UCSD-AML1 (cell line): ENCODE results near the gene PWP1.
"Not testable (repeated sequence)": the region's sequence is repeated elsewhere in the genome, so short reads cannot be mapped to it uniquely, and the experiment has no call there.

Source experiments
- DNase-seq: peaks from one replicate; lab custom pipeline; 2025; ENCODE audit not compliant: unreplicated experiment; lab: John Stamatoyannopoulos, UW

Gene PWP1

DNA sequence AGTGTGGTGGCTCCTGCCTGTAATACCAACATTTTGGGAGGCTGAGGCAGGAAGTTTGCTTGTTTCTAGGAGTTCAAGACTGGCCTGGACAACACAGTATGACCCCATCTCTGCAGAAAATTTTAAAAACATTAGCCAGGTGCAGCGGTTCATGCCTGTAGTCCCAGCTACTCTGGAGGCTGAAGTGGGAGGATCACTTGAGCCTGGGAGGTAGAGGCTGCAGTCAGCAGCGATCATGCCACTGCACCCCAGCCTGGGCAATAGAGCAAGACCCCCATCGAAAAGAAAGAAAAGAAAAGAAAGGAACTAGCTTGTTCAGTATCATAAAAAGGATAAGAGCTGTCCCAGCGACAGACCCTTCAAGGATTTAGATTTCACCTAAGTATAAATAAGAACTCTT lies 18.1 kb upstream of the PWP1 start:
- DNase-seq = no peak

GRCh38 chr12:107668320-107669098 lies 17.1 kb upstream of the PWP1 start:
- DNase-seq = no peak

DNA sequence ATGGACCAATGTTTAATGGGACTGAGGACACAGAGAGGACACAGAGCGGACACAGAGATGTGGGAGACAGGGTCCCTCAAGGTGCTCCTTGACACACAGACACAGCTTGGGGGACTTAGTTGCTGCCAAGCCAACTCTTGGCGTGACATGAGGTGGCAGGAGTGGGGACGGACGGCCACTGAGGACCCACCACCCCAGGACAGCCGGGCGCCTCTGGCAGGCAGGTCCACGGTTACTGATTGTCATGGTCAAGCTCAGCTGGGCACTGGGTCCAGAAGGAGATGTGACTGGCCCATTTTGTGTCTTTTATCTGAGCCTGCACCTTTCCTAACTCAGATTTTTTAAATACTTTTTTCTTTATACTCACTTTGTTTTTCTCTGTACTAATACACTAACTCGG lies 15.7 kb upstream of the PWP1 start:
- no peak for DNase-seq

DNA sequence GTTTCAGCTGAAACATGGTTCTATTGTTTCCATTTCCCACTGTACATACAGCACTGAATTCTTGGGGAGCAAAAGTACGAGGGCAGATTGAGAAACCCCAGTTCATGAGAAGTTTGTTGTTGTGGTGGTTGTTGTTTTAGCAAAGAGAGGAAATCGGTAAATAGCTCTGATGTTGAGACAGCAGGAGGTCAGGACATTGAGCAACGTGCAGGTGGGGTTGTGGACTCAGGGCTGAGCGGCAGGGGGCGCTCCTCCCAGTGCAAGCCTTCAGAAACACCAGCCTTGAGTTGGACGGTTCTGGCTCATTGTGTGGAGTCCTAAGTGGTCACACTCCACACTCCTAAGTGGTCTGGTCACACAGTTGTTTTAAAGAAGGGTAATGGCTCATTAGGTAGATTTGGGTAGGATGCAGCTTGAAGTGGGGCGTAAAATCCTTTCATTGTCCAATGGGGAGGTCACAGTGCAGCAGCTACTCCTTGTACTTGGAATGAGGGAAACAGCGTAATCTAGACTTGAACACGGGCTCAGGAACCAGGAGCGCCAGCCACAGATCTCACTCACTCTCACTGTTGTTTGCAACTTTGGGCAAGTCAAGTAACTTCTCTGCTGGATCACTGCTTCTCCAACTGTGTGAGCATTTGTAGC lies 14.5 kb upstream of the PWP1 start:
- DNase-seq = peak; percentile 31

DNA sequence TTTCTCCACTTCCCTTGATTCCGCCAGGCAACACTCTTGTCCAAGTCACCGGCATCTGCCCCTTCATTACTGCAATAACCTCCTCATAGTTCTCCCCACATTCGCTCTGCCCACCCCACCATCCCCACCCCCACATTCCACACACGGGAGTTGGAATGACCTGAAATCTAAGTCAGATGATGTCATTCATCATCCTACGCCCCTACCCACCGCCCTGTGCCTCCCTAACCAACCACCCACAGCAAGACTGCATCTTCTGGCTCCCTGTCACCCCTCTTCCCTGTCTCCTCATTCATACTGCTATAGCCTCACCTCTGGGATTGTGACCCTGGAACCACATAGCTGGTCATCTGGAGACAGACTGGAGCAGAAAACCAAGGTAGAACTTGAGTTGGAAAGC lies 7.9 kb upstream of the PWP1 start:
- DNase-seq = no peak

- no peak for DNase-seq
These were observed 6.3 kb upstream of the PWP1 start for GRCh38 chr12:107679336-107679735.

DNA sequence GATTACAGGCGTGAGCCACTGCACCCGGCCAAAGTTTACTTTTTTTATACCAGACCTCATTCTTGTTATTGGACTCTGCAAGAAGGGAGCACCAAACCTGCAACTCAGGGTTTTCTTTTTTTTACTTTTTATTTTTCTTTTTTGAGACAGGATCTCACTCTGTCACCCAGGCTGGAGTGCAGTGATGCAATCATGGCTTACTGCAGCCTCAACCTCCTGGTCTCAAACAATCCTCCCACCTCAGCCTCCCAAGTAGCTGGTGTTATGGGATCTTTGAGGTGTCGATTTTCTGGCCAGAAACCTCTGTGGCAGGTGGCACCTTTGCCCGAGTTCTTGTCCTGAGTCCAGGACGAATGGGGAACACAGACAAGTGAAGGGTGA lies 4.2 kb upstream of the PWP1 start:
- no peak for DNase-seq

DNA sequence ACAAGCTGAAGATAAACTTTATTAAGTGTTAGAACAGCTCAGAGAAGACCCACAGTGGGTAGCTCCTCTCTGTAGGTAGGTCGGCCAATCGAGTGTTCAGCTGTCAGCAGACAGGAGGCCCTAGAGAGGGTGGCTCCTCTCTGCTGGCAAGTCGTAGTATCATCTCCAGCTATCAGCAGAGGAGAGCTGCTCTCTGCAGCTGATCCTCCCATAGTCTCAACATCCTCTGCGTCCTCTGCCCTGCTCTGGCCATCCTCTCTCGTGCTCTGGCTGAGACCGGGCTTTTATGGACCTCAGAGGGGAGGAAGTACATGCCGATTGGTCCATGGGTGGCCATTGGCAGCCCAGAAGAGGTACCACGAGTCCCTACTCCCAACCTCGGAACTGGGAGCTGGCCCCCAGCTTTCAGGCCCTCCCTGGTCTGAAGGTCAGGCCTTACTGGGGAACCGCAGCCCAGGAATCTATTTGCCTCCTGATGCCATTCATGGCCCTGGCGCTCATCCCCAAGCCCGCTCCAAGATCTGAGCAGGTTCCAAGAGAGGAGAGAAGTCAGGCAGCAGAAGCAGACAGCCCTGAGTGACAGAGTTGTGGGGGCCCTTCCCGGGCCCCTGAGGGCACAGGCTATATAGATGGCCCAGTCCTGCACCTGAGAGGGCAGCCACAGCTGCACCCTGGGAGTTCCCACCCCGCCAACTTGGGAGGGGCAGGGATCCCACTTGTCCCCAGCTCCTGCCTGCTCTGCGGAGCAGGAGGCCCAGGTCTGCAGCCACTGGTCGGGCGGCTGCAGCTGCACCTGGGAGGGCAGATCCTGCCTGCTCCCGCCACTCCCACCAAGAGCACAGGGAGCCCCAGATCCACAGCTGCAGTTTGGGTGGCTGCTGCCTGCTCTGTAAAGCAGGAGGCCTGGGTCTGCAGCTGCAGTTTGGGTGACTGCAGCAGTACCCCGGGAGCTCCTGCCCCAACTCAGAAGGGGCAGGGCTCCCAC lies 3.5 kb upstream of the PWP1 start:
- no peak for DNase-seq

DNA sequence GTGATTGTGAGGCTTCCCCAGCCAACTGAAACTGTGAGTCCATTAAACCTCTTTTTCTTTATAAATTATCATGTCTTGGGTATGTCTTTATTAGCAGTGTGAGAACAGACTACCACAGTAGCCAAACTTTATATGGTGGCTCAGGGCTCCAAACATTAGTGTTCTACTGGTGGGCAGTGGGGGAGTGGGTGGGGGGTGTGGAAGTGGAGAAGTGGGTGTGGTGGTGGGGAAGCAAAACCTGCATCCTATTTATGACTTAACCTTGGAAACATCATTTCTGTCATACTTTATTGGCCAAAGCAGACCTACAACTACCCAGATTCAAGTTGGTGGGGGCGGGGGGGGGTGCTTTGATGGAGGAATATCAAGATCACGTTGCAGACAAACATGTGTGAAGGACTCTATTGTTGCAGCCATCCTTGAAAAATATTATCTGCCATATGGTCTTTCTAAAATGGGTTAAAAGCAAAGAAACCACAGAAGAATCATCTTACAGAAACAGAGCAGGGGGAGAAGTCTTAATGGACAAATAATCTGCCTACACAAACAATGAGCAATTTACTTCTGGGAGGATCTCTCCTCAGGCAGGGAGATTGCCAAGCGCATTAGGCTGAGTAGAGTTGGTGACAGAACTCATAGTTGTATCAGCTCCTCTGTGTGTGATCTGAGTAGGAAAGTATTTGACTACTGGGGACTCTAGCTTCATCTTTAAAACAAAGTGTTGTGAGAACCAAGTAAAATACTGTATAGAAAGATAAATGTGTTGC lies 1.4 kb upstream of the PWP1 start:
- DNase-seq = no peak

DNA sequence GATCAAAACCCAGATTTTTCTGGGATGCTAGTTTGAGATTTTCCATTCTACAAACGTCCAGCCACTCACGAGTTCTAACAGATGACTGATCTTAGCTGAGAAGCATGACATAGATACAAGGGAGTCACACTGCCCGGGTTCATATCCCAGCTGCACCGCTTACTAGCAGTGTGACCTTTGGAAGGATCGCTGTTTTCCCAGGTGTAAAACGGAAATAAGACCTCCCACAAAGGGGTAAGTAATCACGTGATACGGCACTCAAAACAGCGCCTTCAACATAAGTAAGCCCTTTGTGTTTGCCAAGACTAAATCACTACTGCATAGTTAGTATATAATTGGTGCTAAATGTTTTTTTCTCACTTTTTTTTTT lies 624 bp upstream of the PWP1 start:
- DNase-seq = no peak

DNA sequence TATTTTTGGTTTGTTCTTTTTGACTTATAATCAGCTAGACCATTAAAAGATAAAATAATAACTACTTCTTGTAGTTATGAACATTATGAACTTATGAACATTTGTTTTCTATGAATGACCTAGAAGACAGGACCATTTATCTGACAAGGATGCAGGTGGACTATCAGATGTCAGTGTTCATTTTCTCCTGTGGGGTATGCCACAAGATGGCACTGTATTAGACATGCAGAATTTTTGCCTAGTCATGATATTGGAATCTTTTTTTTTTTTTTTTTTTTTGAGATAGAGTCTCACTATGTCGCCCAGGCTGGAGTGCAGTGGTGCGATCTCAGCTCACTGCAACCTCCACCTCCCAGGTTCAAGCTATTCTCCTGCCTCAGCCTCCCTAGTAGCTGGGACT lies 10.2 kb downstream of the PWP1 start:
- DNase-seq = not testable (repeated sequence)

DNA sequence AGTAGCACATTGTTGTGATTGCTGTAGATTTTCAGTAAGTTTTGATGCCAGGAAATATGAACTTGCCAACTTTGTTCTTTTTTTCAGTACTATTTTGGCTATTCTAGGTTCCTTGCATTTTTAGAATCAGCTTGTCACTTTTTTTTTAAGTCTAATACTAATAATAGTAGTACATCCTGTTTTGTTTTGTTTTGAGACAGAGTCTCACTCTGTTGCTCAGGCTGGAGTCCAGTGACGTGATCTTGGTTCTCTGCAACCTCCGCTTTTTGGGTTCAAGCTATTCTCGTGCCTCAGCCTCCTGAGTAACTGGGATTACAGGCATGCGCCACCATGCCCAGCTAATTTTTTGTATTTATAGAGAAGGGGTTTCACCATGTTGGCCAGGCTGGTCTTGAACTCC lies 16.5 kb downstream of the PWP1 start:
- DNase-seq = no peak

GRCh38 chr12:107704041-107704440 lies 18.4 kb downstream of the PWP1 start:
- DNase-seq = no peak

- DNase-seq = not testable (repeated sequence)
These were observed 19.9 kb downstream of the PWP1 start for GRCh38 chr12:107705522-107705921.

- DNase-seq = no peak
These were observed 30.2 kb downstream of the PWP1 start for GRCh38 chr12:107715780-107716179.

DNA sequence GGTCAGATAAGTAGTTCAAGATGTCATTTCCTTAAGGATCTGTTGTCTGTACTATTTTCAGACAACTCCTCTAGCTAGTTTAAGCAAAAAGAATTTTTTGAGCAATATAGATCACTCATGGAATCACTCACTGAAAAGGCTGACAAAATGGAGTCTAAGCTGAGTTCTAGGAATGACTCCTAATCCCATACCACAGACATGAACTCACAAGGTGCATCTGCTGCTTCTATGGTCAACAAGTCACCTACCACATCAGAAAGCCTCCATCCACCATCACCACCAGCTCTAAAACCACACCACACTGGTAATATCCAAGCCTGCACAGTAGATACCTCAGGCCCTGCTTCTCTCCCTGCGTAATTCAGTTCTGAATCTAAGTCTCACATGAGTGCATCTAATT lies 33.0 kb downstream of the PWP1 start:
- no peak for DNase-seq

DNA sequence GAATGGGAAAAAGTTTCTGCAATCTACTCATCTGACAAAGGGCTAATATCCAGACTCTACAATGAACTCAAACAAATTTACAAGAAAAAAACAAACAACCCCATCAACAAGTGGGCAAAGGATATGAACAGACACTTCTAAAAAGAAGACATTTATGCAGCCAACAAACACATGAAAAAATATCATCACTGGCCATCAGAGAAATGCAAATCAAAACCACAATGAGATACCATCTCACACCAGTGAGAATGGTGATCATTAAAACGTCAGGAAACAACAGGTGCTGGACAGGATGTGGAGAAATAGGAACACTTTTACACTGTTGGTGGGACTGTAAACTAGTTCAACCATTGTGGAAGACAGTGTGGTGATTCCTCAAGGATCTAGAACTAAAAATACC lies 41.7 kb downstream of the PWP1 start:
- DNase-seq = not testable (repeated sequence)

- not testable (repeated sequence) for DNase-seq
These were observed 42.1 kb downstream of the PWP1 start for GRCh38 chr12:107727742-107728141.

GRCh38 chr12:107730618-107731341 lies 45.2 kb downstream of the PWP1 start:
- no peak for DNase-seq

DNA sequence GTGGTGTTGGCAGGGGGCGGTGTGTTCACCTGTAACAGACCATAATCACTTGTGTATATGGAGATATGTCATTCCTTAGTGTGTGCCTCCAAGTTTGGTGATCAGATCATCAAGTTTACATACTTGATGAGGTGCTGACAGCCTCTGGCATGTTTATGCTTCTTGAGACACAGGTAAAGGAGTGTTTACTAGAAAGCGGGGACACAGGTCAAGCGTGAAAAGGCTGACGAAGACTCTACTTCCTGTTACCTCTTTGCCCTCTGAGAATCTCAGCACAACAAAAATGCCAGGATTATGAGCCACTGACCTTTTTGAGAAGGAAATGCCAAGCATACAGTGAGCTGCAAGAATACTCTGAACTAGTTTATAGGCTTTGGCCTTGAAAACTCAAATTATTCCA lies 45.8 kb downstream of the PWP1 start:
- no peak for DNase-seq
